HepG2 (cell line): ENCODE results near the gene ANKLE1. TPM values are rescaled to one million over a fixed set of nuclear protein-coding genes. Genes with fewer than 3 reads are reported as not detected.

Source experiments
- ARHGAP35 ChIP-seq: sonication (generic); formaldehyde crosslinking; IDR thresholded peaks from 2 replicates; pipeline ENCODE4 v1.9.0; 2022; ENCODE audit warnings: mild to moderate bottlenecking, inconsistent platforms, moderate library complexity, missing genetic modification reagents, borderline replicate concordance
- FLYWCH1 ChIP-seq: sonication (generic); formaldehyde crosslinking; IDR thresholded peaks from 2 replicates; pipeline ENCODE4 v1.8.1; 2023; ENCODE audit warnings: mild to moderate bottlenecking, missing genetic modification reagents
- GATAD1 ChIP-seq: IDR thresholded peaks from 2 replicates; pipeline ENCODE4 v1.6.1; 2016; ENCODE audit warnings: missing genetic modification reagents, missing compliant biosample characterization
- GLI4 ChIP-seq: sonication (generic); formaldehyde crosslinking; IDR thresholded peaks from 2 replicates; pipeline ENCODE4 v1.5.1; 2020; ENCODE audit warnings: missing genetic modification reagents, mild to moderate bottlenecking, moderate library complexity, borderline replicate concordance
- HDAC2 ChIP-seq: sonication (generic); formaldehyde crosslinking; IDR thresholded peaks from 2 replicates; pipeline ENCODE4 v1.4.0; 2020; ENCODE audit warnings: missing genetic modification reagents
- KDM3A ChIP-seq: IDR thresholded peaks from 2 replicates; pipeline ENCODE4 v1.6.1; 2018; ENCODE audit warnings: low read depth, missing compliant biosample characterization
- LCORL ChIP-seq, 2 experiments: fragments of 450-650 bp in 1 of 2; sonication (generic) in 1 of 2; formaldehyde crosslinking in 1 of 2; IDR thresholded peaks; 2 replicates each; pipeline versions ENCODE4 v1.5.0 to v1.6.1; 2017 to 2020; ENCODE audit warnings: antibody characterized with exemption in 1 of 2, missing genetic modification reagents in 1 of 2
- MAFF ChIP-seq: IDR thresholded peaks from 2 replicates; pipeline ENCODE4 v1.6.1; 2011; ENCODE audit warnings: low read depth, low read length, improper control_type of control experiment
- SMAD9 ChIP-seq: sonication (generic); formaldehyde crosslinking; IDR thresholded peaks from 2 replicates; pipeline ENCODE4 v1.5.1; 2020; ENCODE audit warnings: mild to moderate bottlenecking, missing genetic modification reagents
- TBL1XR1 ChIP-seq: fragments of 150-350 bp; IDR thresholded peaks from 2 replicates; pipeline ENCODE4 v1.6.1; 2014; ENCODE audit warnings: borderline replicate concordance, low read length; ENCODE audit not compliant: partially characterized antibody
- ZNF136 ChIP-seq: sonication (generic); formaldehyde crosslinking; IDR thresholded peaks from 2 replicates; pipeline ENCODE4 v1.8.1; 2022; ENCODE audit warnings: low read depth, mild to moderate bottlenecking, moderate library complexity, missing genetic modification reagents
- ZNF484 ChIP-seq: sonication (generic); formaldehyde crosslinking; IDR thresholded peaks from 2 replicates; pipeline ENCODE4 v1.5.1; 2020; ENCODE audit warnings: mild to moderate bottlenecking, low read depth, missing genetic modification reagents, borderline replicate concordance
- ZNF569 ChIP-seq: sonication (generic); formaldehyde crosslinking; IDR thresholded peaks from 2 replicates; pipeline ENCODE4 v1.5.0; 2020; ENCODE audit warnings: mild to moderate bottlenecking, missing genetic modification reagents, moderate library complexity, borderline replicate concordance
- ZNF570 ChIP-seq: sonication (generic); formaldehyde crosslinking; IDR thresholded peaks from 2 replicates; pipeline ENCODE4 v1.4.0; 2020; ENCODE audit warnings: mild to moderate bottlenecking, missing genetic modification reagents, borderline replicate concordance
- polyA plus RNA-seq, 8 experiments: library from polyadenylated mRNA; depleted of rRNA in 3 of 8; stranded (reverse) in 7 of 8; unstranded in 1 of 8; fragments of >200 nt; fragmentation: Illumina TruSeq in 4 of 8; extraction: Trizol in 4 of 8; gene quantifications; 2 replicates each; pipeline versions ENCODE4 v1.2.1 to v1.2.3, GENCODE V29; 2011 to 2016; ENCODE audit warnings: low read depth in 4 of 8, missing spikeins in 1 of 8, mixed read lengths in 1 of 8; ENCODE audit not compliant: insufficient read depth in 1 of 8
- total RNA-seq, 5 experiments: library from RNA; depleted of rRNA; stranded (reverse); fragments of >200 nt; fragmentation: Illumina TruSeq; extraction: Trizol; gene quantifications; 2 replicates each; pipeline ENCODE4 v1.2.3, GENCODE V29; 2016; ENCODE audit warnings: low read depth in 1 of 5
- TF ChIP-seq, protein P1 (sequence below): sonication (generic); formaldehyde crosslinking; conservative IDR thresholded peaks from 2 replicates; pipeline ENCODE4 v1.8.0; 2022; ENCODE audit warnings: missing genetic modification reagents
- TF ChIP-seq, protein P2 (sequence below): sonication (generic); formaldehyde crosslinking; IDR thresholded peaks from 2 replicates; pipeline ENCODE4 v1.8.0; 2023; ENCODE audit warnings: mild to moderate bottlenecking, missing genetic modification reagents
- TF ChIP-seq, protein P3 (sequence below): sonication (generic); formaldehyde crosslinking; conservative IDR thresholded peaks from 2 replicates; pipeline ENCODE4 v1.8.0; 2022; ENCODE audit warnings: mild to moderate bottlenecking, moderate library complexity, missing genetic modification reagents
- TF ChIP-seq, protein P4 (sequence below): sonication (generic); formaldehyde crosslinking; IDR thresholded peaks from 2 replicates; pipeline ENCODE4 v1.4.0; 2020; ENCODE audit warnings: missing genetic modification reagents, mild to moderate bottlenecking, borderline replicate concordance

The ANKLE1 gene
- total and polyA plus RNA-seq, 2 of the 13 experiments (the other 11 are each of a cell fraction or from before 2014, with no cell fraction given): 0.69 to 1.5 TPM

DNA sequence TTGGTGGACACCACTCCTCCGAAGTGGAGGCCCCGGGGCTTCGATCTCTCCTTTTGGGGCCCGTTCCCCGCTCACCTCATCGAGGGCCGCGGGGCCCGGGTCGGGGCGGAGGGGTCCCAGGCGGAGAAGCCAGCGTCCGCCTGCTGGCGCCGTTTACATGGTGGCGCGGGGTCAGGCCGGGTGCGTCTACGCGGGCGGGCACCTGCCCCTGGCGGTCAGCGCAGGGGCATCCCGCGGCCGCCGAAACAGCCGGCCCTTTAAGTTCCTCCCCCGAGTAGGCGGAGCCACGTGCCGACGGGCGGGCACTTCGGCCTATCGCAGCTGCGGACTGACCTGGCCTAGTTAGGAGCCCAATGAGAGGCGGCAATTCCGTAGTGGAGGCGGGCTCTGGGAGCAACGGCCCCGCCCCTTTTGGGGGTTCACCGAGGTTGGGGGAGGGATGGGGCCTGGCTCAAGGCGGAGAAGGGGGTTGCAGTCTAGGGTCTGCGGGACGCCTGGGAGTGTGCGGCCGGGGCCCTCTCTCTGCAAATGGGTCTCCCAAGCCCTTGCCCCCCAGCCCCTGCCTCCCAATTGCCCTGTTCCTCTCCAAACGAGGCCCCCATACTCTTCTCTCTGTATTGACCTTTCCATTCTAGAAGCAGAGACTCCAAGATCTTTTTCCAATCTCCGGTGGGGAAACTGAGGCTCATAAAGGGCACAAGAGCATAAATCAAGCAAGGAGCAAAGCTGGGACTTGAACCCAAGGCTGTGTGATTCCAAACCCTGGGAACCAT is 21.7 kb downstream of the ANKLE1 start, which contains the start of gene ABHD8 (continued):
- TF ChIP-seq, protein P1, sequence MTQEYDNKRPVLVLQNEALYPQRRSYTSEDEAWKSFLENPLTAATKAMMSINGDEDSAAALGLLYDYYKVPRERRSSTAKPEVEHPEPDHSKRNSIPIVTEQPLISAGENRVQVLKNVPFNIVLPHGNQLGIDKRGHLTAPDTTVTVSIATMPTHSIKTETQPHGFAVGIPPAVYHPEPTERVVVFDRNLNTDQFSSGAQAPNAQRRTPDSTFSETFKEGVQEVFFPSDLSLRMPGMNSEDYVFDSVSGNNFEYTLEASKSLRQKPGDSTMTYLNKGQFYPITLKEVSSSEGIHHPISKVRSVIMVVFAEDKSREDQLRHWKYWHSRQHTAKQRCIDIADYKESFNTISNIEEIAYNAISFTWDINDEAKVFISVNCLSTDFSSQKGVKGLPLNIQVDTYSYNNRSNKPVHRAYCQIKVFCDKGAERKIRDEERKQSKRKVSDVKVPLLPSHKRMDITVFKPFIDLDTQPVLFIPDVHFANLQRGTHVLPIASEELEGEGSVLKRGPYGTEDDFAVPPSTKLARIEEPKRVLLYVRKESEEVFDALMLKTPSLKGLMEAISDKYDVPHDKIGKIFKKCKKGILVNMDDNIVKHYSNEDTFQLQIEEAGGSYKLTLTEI (CRISPR knock-in tag): no peak
- TF ChIP-seq ARHGAP35 (CRISPR knock-in tag) (no peak), MAFF (no peak), ZNF569 (CRISPR knock-in tag) (no peak), ZNF136 (CRISPR knock-in tag) (no peak), ZNF570 (no peak), ZNF484 (CRISPR knock-in tag) (no peak), FLYWCH1 (CRISPR knock-in tag) (no peak), TBL1XR1 (no peak), KDM3A (CRISPR knock-in tag) (no peak), HDAC2 (CRISPR knock-in tag) (0 out of 2 replicates have a peak, but pooled peaks have one; percentile 22), SMAD9 (CRISPR knock-in tag) (no peak), GLI4 (CRISPR knock-in tag) (no peak), GATAD1 (peak; percentile 49), LCORL (IDR thresholded peaks at IDR 0.05) (no peak), LCORL (CRISPR knock-in tag; IDR thresholded peaks at IDR 0.05) (peak; percentile 84; the same call in 1 of the 2 replicates)
- TF ChIP-seq, protein P2, sequence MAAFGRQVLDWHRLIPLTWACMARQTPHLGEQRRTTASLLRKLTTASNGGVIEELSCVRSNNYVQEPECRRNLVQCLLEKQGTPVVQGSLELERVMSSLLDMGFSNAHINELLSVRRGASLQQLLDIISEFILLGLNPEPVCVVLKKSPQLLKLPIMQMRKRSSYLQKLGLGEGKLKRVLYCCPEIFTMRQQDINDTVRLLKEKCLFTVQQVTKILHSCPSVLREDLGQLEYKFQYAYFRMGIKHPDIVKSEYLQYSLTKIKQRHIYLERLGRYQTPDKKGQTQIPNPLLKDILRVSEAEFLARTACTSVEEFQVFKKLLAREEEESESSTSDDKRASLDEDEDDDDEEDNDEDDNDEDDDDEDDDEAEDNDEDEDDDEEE (CRISPR knock-in tag): no peak
- TF ChIP-seq, protein P3, sequence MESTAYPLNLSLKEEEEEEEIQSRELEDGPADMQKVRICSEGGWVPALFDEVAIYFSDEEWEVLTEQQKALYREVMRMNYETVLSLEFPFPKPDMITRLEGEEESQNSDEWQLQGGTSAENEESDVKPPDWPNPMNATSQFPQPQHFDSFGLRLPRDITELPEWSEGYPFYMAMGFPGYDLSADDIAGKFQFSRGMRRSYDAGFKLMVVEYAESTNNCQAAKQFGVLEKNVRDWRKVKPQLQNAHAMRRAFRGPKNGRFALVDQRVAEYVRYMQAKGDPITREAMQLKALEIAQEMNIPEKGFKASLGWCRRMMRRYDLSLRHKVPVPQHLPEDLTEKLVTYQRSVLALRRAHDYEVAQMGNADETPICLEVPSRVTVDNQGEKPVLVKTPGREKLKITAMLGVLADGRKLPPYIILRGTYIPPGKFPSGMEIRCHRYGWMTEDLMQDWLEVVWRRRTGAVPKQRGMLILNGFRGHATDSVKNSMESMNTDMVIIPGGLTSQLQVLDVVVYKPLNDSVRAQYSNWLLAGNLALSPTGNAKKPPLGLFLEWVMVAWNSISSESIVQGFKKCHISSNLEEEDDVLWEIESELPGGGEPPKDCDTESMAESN: peak; percentile 56; the same call in 1 of the 2 replicates
- TF ChIP-seq, protein P4, sequence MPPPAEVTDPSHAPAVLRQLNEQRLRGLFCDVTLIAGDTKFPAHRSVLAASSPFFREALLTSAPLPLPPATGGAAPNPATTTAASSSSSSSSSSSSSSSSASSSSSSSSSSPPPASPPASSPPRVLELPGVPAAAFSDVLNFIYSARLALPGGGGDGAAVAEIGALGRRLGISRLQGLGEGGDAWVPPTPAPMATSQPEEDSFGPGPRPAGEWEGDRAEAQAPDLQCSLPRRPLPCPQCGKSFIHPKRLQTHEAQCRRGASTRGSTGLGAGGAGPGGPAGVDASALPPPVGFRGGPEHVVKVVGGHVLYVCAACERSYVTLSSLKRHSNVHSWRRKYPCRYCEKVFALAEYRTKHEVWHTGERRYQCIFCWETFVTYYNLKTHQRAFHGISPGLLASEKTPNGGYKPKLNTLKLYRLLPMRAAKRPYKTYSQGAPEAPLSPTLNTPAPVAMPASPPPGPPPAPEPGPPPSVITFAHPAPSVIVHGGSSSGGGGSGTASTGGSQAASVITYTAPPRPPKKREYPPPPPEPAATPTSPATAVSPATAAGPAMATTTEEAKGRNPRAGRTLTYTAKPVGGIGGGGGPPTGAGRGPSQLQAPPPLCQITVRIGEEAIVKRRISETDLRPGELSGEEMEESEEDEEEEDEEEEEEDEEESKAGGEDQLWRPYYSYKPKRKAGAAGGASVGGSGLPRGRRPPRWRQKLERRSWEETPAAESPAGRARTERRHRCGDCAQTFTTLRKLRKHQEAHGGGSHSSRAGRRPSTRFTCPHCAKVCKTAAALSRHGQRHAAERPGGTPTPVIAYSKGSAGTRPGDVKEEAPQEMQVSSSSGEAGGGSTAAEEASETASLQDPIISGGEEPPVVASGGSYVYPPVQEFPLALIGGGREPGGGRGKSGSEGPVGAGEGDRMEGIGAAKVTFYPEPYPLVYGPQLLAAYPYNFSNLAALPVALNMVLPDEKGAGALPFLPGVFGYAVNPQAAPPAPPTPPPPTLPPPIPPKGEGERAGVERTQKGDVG: no peak
